Measurements from ENCODE around the gene WFDC12. TPM values are rescaled to one million over a fixed set of nuclear protein-coding genes. Genes with fewer than 3 reads are reported as not detected.

The WFDC12 gene
- total RNA-seq, 1 donor from 2014 or later = not detected

GRCh38 chr20:45115386-45115774, 8.9 kb downstream of the WFDC12 start:
- Histone ChIP-seq H3K4me3 (no peak overlapping the region), H3K27me3 (ENCODE audit: low read depth) (peaks cover 90% of the 10 kb centered on the region), H3K9me3 (replicated peaks) (no peaks in the 10 kb centered on the region), H3K27ac (replicated peaks) (no peak overlapping the region), H3K36me3 (no peaks in the 10 kb centered on the region), H3K4me1 (no peaks in the 10 kb centered on the region)
- intact Hi-C loops (cut with micrococcal nuclease) = no loop called here
- TF ChIP-seq CTCF (IDR thresholded peaks at IDR 0.05; ENCODE audit: borderline replicate concordance) = no peak
- no peak for DNase-seq

- Histone ChIP-seq H3K27ac (replicated peaks) (no peak within 1 kb of the TSS), H3K27me3 (ENCODE audit: low read depth) (peaks cover 87% of the 10 kb centered on the region), H3K9me3 (replicated peaks) (no peaks in the 10 kb centered on the region), H3K4me1 (no peaks in the 10 kb centered on the region), H3K36me3 (no peaks in the 10 kb centered on the region), H3K4me3 (no peak within 1 kb of the TSS)
- no peak for DNase-seq
- intact Hi-C loops (cut with micrococcal nuclease) = no loop called here
- TF ChIP-seq CTCF (IDR thresholded peaks at IDR 0.05; ENCODE audit: borderline replicate concordance) = no peak
Measured at GRCh38 chr20:45114465-45115385, 9.5 kb downstream of the WFDC12 start, which contains the start of gene WFDC5. TSS of gene WFDC5 (minus strand) at chr20:45115174. CDS start at chr20:45115083, 91 bp downstream.

GRCh38 chr20:45113865-45114264, 10.4 kb downstream of the WFDC12 start:
- intact Hi-C loops (cut with micrococcal nuclease) = no loop called here
- no peak overlapping the region for H3K27ac ChIP-seq (replicated peaks)
- no peaks in the 10 kb centered on the region for H3K36me3 ChIP-seq
- DNase-seq = no peak
- peaks cover 87% of the 10 kb centered on the region for H3K27me3 ChIP-seq (ENCODE audit: low read depth)
- no peak overlapping the region for H3K4me3 ChIP-seq
- H3K9me3 ChIP-seq (replicated peaks) = no peaks in the 10 kb centered on the region
- H3K4me1 ChIP-seq = no peaks in the 10 kb centered on the region
- no peak for TF ChIP-seq CTCF (IDR thresholded peaks at IDR 0.05; ENCODE audit: borderline replicate concordance)

- Histone ChIP-seq H3K36me3 (no peaks in the 10 kb centered on the region), H3K4me3 (no peak overlapping the region), H3K27me3 (ENCODE audit: low read depth) (peaks cover 87% of the 10 kb centered on the region), H3K27ac (replicated peaks) (no peak overlapping the region), H3K4me1 (no peaks in the 10 kb centered on the region), H3K9me3 (replicated peaks) (no peaks in the 10 kb centered on the region)
- no peak for DNase-seq
- TF ChIP-seq CTCF (IDR thresholded peaks at IDR 0.05; ENCODE audit: borderline replicate concordance) = no peak
- intact Hi-C loops (cut with micrococcal nuclease) = no loop called here
Measured at GRCh38 chr20:45112754-45113153, 11.5 kb downstream of the WFDC12 start.

- Histone ChIP-seq H3K27me3 (ENCODE audit: low read depth) (peaks cover 86% of the 10 kb centered on the region), H3K9me3 (replicated peaks) (no peaks in the 10 kb centered on the region), H3K36me3 (no peaks in the 10 kb centered on the region), H3K27ac (replicated peaks) (no peak overlapping the region), H3K4me3 (no peak overlapping the region), H3K4me1 (no peaks in the 10 kb centered on the region)
- intact Hi-C loops (cut with micrococcal nuclease) = no loop called here
- TF ChIP-seq CTCF (IDR thresholded peaks at IDR 0.05; ENCODE audit: borderline replicate concordance) = peak; percentile 57
- DNase-seq = no peak
Measured at GRCh38 chr20:45111799-45112471, 12.3 kb downstream of the WFDC12 start.

All from left ventricle myocardium inferior (tissue), 1 donor.